RWPE1 (cell line): ENCODE data around the gene CD300LB.

Experiments
- CTCF ChIA-PET: fragments of 350-600 bp; sonication (Branson Sonifier 250); formaldehyde crosslinking; extraction: SDS; loops from one replicate; lab custom pipeline; 2021; lab: Yijun Ruan, JAX
- POLR2A ChIA-PET: fragments of 400-600 bp; formaldehyde crosslinking; extraction: SDS; loops from one replicate; lab custom pipeline; 2020; ENCODE audit warnings: antibody characterized with exemption; ENCODE audit not compliant: low non-redundant PET; lab: Yijun Ruan, JAX
- DNase-seq: peaks from one replicate; pipeline ENCODE4 v3.0.0; 2012; ENCODE audit warnings: low spot score
- H3K27ac ChIP-seq: fragments of 450-650 bp; 2 replicates; pipeline ENCODE4 v1.5.1; 2017
- CTCF ChIP-seq: fragments of 450-650 bp; conservative IDR thresholded peaks from 2 replicates; pipeline ENCODE4 v1.5.1; 2017; ENCODE audit warnings: low read depth, mild to moderate bottlenecking

CD300LB gene

DNA sequence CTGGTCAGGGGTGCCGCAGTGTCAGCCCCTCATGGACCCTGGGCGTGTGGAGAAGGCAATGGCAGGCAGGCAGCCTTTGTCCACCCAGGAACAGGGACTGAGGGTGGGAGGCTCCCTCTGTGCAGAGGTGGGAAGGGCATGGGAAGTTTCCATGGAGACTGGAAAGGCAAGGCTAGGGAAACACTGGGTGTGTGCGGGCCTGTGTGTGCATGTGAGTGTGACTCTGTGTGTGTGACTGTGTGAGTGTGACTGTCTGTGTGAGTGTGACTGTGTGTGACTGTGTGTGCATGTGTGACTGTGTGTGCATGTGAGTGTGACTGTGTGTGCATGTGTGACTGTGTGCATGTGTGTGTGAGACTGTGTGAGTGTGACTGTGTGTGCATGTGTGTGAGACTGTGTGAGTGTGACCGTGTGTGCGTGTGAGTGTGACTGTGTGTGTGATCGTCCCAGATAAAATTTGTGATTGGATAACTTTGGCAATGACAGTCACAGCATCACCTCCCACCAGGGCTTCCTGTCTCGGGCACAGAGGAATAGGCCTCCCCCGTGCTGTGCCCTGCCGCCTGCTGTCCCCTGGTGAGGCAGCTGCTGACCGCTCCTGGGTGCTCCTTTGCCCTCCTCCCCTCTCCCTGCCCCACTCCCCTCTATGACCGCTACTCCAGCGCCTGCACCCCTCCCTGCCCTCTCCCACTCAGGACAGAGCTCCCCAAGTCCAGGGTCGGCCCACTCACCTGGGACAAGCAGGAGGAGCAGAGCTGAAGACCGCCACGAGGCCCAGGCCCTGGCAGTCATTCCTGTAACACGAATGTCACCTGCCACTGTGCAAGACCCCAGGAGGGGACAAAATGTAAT, 13.9 kb upstream of the CD300LB start:
- ChIA-PET POLR2A (no interaction called here), CTCF (interaction anchor here (1.2 kb wide), 1 partner anchor 21 kb away, joined by 6 read pairs; no protein-coding TSS in a partner anchor)
- TF ChIP-seq CTCF: no peak
- no peak for DNase-seq
- H3K27ac ChIP-seq: no peak overlapping the region

- no peak for TF ChIP-seq CTCF
- H3K27ac ChIP-seq: no peak overlapping the region
- DNase-seq: no peak
- ChIA-PET CTCF (no interaction called here), POLR2A (no interaction called here)
Measured at GRCh38 chr17:74543891-74544760, 12.9 kb upstream of the CD300LB start.

GRCh38 chr17:74543406-74543805, 12.1 kb upstream of the CD300LB start:
- no peak for TF ChIP-seq CTCF
- H3K27ac ChIP-seq: no peak overlapping the region
- ChIA-PET POLR2A (no interaction called here), CTCF (no interaction called here)
- no peak for DNase-seq

GRCh38 chr17:74542727-74543383, 11.6 kb upstream of the CD300LB start:
- ChIA-PET POLR2A (no interaction called here), CTCF (no interaction called here)
- no peak for TF ChIP-seq CTCF
- DNase-seq: no peak
- H3K27ac ChIP-seq: no peak overlapping the region

- ChIA-PET CTCF (no interaction called here), POLR2A (no interaction called here)
- H3K27ac ChIP-seq: no peak overlapping the region
- no peak for TF ChIP-seq CTCF
- DNase-seq: no peak
Measured at GRCh38 chr17:74542166-74542565, 10.9 kb upstream of the CD300LB start.
